ENCODE data around the gene VPS9D1.
"Not testable (repeated sequence)": the region's sequence is repeated elsewhere in the genome, so short reads cannot be mapped to it uniquely, and the experiment has no call there.

Gene VPS9D1

GRCh38 chr16:89700649-89701424 is 19.9 kb downstream of the VPS9D1 start:
- H4K20me1 ChIP-seq (ENCODE audit: insufficient read depth, low read length), result peaks cover 6% of the 10 kb centered on the region; the same call in 1 of the 2 replicates
- peak overlapping the region; percentile 86 for H3K4me2 ChIP-seq (ENCODE audit: low read length)
- H3K79me2 ChIP-seq (ENCODE audit: low read length), result no peaks in the 10 kb centered on the region
- peaks cover 14% of the 10 kb centered on the region for H3K4me1 ChIP-seq (ENCODE audit: low read length)
- peak overlapping the region; percentile 82 for H3K4me3 ChIP-seq (ENCODE audit: low read length)
- TF ChIP-seq EZH2phosphoT487 (IDR thresholded peaks at IDR 0.05; ENCODE audit: low read depth) (no peak), CTCF (IDR thresholded peaks at IDR 0.05; ENCODE audit: low read depth, low read length) (peak; percentile 21; the same call in 1 of the 2 replicates)
- H3K36me3 ChIP-seq (replicated peaks; ENCODE audit: low read depth, low read length), result no peaks in the 10 kb centered on the region
- no peak overlapping the region; the same call in 1 of the 2 replicates for H2AFZ ChIP-seq (ENCODE audit: low read depth, low read length)
- peak overlapping the region; percentile 64 for H3K9ac ChIP-seq (ENCODE audit: low read length)
- no peaks in the 10 kb centered on the region for H3K9me3 ChIP-seq (ENCODE audit: insufficient read depth, low read length)
- H3K27me3 ChIP-seq (ENCODE audit: low read depth, low read length), result no peaks in the 10 kb centered on the region
- H3K27ac ChIP-seq (ENCODE audit: low read length), result peak overlapping the region; percentile 30

- Histone ChIP-seq H3K4me2 (ENCODE audit: low read length) (peak overlapping the region; percentile 86), H3K4me3 (ENCODE audit: low read length) (peak overlapping the region; percentile 82), H3K4me1 (ENCODE audit: low read length) (peaks cover 14% of the 10 kb centered on the region), H2AFZ (ENCODE audit: low read depth, low read length) (no peak overlapping the region), H3K79me2 (ENCODE audit: low read length) (no peaks in the 10 kb centered on the region), H3K9ac (ENCODE audit: low read length) (peak overlapping the region; percentile 64), H3K36me3 (replicated peaks; ENCODE audit: low read depth, low read length) (no peaks in the 10 kb centered on the region), H3K27ac (ENCODE audit: low read length) (0 out of 2 replicates have a peak overlapping the region, but pooled peaks have one; percentile 4), H4K20me1 (ENCODE audit: insufficient read depth, low read length) (peaks cover 6% of the 10 kb centered on the region; the same call in 1 of the 2 replicates), H3K9me3 (ENCODE audit: insufficient read depth, low read length) (no peaks in the 10 kb centered on the region), H3K27me3 (ENCODE audit: low read depth, low read length) (no peaks in the 10 kb centered on the region)
- no peak for TF ChIP-seq EZH2phosphoT487 (IDR thresholded peaks at IDR 0.05; ENCODE audit: low read depth)
- TF ChIP-seq CTCF (IDR thresholded peaks at IDR 0.05; ENCODE audit: low read depth, low read length), result peak; percentile 59
Observed at GRCh38 chr16:89700100-89700648, 20.5 kb downstream of the VPS9D1 start.

- Histone ChIP-seq H3K4me2 (ENCODE audit: low read length) (peak overlapping the region; percentile 65), H3K4me1 (ENCODE audit: low read length) (peaks cover 14% of the 10 kb centered on the region), H3K4me3 (ENCODE audit: low read length) (peak overlapping the region; percentile 82)
- not testable (repeated sequence) for H3K9me3 ChIP-seq (ENCODE audit: insufficient read depth, low read length); H4K20me1 ChIP-seq (ENCODE audit: insufficient read depth, low read length); H3K36me3 ChIP-seq (replicated peaks; ENCODE audit: low read depth, low read length); H3K27ac ChIP-seq (ENCODE audit: low read length); H3K79me2 ChIP-seq (ENCODE audit: low read length); H3K9ac ChIP-seq (ENCODE audit: low read length); H2AFZ ChIP-seq (ENCODE audit: low read depth, low read length); H3K27me3 ChIP-seq (ENCODE audit: low read depth, low read length)
Observed at GRCh38 chr16:89699629-89700099, 21.0 kb downstream of the VPS9D1 start.

GRCh38 chr16:89698717-89699116 is 22.0 kb downstream of the VPS9D1 start:
- H3K27me3 ChIP-seq (ENCODE audit: low read depth, low read length); H3K4me2 ChIP-seq (ENCODE audit: low read length); H3K4me3 ChIP-seq (ENCODE audit: low read length); H3K79me2 ChIP-seq (ENCODE audit: low read length); H3K9me3 ChIP-seq (ENCODE audit: insufficient read depth, low read length); H3K9ac ChIP-seq (ENCODE audit: low read length); H3K27ac ChIP-seq (ENCODE audit: low read length); H2AFZ ChIP-seq (ENCODE audit: low read depth, low read length); H4K20me1 ChIP-seq (ENCODE audit: insufficient read depth, low read length); H3K36me3 ChIP-seq (replicated peaks; ENCODE audit: low read depth, low read length): not testable (repeated sequence)
- peaks cover 14% of the 10 kb centered on the region for H3K4me1 ChIP-seq (ENCODE audit: low read length)
